RWPE1 (cell line): ENCODE data around the gene EIF2S2.

Experiments
- CTCF ChIA-PET: fragments of 350-600 bp; sonication (Branson Sonifier 250); formaldehyde crosslinking; extraction: SDS; loops from one replicate; lab custom pipeline; 2021; lab: Yijun Ruan, JAX
- POLR2A ChIA-PET: fragments of 400-600 bp; formaldehyde crosslinking; extraction: SDS; loops from one replicate; lab custom pipeline; 2020; ENCODE audit warnings: antibody characterized with exemption; ENCODE audit not compliant: low non-redundant PET; lab: Yijun Ruan, JAX
- DNase-seq: peaks from one replicate; pipeline ENCODE4 v3.0.0; 2012; ENCODE audit warnings: low spot score
- H3K27ac ChIP-seq: fragments of 450-650 bp; 2 replicates; pipeline ENCODE4 v1.5.1; 2017
- TF ChIP-seq, protein P1 (sequence below): fragments of 450-650 bp; conservative IDR thresholded peaks from 2 replicates; pipeline ENCODE4 v1.5.1; 2017; ENCODE audit warnings: low read depth, mild to moderate bottlenecking

EIF2S2 gene

DNA sequence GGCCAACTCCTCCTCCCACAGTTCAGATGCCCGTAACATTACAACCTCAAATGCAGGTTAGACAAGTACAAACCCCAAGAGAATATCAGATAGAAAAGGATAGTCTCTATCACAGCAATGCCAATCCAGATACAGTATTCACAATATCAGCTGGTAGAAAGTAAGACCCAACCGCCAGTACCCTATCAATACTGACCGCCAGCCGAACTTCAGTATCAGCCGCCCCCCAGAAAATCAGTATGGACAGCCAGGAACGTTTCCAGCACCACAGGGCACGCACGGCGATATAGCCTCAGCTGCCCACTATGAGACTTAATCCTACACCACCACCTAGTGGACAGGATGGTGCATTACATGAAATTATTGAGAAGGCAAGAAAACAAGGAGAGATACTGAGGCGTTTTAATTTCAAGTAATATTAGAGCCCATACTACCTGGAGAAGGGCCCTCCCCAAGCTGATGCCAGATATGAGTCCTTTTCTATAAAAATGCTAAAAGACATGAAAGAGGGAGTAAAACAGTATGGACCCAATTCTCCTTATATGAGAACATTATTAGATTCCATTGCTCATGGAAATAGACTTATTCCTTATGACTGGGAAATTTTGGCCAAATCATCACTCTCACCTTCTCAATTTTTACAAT lies 17.6 kb upstream of the EIF2S2 start:
- ChIA-PET POLR2A (interaction anchor here (1.2 kb wide), 1 partner anchor 269 kb away, joined by 3 read pairs; no protein-coding TSS in a partner anchor), CTCF (interaction anchor here (0.5 to 1.3 kb wide), 22 partner anchors 9 to 685 kb away, joined by 3 to 10 read pairs (median 3); partner anchors contain the start of gene EIF2S2)
- H3K27ac ChIP-seq = no peak overlapping the region
- TF ChIP-seq, protein P1, sequence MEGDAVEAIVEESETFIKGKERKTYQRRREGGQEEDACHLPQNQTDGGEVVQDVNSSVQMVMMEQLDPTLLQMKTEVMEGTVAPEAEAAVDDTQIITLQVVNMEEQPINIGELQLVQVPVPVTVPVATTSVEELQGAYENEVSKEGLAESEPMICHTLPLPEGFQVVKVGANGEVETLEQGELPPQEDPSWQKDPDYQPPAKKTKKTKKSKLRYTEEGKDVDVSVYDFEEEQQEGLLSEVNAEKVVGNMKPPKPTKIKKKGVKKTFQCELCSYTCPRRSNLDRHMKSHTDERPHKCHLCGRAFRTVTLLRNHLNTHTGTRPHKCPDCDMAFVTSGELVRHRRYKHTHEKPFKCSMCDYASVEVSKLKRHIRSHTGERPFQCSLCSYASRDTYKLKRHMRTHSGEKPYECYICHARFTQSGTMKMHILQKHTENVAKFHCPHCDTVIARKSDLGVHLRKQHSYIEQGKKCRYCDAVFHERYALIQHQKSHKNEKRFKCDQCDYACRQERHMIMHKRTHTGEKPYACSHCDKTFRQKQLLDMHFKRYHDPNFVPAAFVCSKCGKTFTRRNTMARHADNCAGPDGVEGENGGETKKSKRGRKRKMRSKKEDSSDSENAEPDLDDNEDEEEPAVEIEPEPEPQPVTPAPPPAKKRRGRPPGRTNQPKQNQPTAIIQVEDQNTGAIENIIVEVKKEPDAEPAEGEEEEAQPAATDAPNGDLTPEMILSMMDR = peak; percentile 98
- DNase-seq = peak; percentile 85

DNA sequence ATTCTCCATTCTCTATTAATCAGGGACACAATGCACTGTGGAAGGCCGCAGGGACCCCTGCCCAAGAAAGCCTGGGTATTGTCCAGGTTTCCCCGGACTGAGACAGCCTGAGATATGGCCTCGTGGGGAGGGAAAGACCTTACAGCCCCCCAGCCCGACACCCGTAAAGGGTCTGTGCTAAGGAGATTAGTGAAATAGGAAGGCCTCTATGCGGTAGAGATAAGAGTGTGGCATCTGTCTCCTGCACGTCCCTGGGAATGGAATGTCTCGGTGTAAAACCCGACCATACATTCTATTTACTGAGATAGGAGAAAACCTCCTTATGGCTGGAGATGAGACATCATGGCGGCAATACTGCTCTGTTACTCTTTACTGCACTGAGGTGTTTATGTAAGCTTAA lies 15.7 kb upstream of the EIF2S2 start:
- ChIA-PET CTCF (interaction anchor here (0.6 kb wide), 1 partner anchor 117 kb away, joined by 3 read pairs; no protein-coding TSS in a partner anchor), POLR2A (no interaction called here)
- DNase-seq = no peak
- TF ChIP-seq, protein P1 = no peak
- H3K27ac ChIP-seq = no peak overlapping the region

DNA sequence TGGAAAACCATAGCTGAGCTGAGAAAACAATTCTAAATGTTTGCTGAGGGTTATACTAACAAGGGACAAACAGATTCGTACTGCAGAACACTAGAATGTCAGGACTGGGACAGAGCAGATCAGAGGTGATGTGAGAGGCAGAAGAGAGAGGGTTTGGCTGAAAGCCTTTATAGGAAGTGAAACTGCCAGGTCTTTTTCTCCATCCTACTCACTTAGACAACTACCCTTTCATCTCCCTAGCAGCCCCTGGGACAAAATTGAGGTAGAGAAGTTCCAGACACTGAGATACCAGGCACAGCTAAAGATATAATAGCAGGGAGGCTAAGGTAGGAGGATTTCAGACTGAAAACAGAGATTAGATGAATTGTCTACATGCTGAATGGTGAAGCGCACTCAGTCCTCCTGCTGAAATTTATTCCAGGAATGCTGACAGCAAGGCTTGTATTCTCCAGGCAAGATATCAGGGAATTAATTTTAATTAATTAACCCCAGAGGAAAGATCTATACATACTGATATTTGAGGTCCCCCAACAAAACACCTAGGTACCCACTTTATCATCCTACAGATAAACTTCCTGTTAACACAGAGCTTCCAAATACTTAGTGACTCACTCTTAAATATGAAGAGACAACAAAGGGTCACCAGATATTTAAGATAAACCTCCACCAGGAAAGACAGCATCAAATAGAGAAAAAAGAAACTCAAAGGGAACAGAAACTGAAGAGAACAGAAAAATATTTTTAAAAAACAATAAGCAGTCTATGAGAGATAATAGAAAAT lies 12.6 kb upstream of the EIF2S2 start:
- no peak overlapping the region for H3K27ac ChIP-seq
- CTCF ChIA-PET = interaction anchor here (0.6 to 0.7 kb wide), 4 partner anchors 8 to 822 kb away, joined by 3 to 6 read pairs (median 4); no protein-coding TSS in a partner anchor
- TF ChIP-seq, protein P1 = no peak
- no peak for DNase-seq
- POLR2A ChIA-PET = no interaction called here

DNA sequence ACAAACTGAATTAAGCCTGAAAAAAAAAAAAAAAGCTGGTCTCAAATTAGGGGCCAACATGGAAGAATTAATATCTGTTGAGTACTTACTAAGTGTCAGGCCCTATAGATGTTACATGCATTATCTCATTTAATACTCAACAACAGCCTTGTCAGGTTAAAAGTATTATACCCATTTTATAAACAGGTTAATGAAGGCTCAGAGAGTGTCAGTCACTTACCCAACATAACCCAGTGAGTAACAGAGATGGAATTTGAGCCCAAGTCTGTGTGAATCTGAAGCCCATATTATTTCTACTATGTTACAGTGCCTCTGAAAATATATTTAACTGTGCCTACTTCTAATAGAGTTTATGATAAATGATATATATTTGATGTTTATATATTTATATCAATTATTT lies 11.3 kb upstream of the EIF2S2 start:
- H3K27ac ChIP-seq = no peak overlapping the region
- ChIA-PET POLR2A (interaction anchor here (0.6 kb wide), 1 partner anchor 10 kb away, joined by 4 read pairs; no protein-coding TSS in a partner anchor), CTCF (no interaction called here)
- TF ChIP-seq, protein P1 = no peak
- no peak for DNase-seq

DNA sequence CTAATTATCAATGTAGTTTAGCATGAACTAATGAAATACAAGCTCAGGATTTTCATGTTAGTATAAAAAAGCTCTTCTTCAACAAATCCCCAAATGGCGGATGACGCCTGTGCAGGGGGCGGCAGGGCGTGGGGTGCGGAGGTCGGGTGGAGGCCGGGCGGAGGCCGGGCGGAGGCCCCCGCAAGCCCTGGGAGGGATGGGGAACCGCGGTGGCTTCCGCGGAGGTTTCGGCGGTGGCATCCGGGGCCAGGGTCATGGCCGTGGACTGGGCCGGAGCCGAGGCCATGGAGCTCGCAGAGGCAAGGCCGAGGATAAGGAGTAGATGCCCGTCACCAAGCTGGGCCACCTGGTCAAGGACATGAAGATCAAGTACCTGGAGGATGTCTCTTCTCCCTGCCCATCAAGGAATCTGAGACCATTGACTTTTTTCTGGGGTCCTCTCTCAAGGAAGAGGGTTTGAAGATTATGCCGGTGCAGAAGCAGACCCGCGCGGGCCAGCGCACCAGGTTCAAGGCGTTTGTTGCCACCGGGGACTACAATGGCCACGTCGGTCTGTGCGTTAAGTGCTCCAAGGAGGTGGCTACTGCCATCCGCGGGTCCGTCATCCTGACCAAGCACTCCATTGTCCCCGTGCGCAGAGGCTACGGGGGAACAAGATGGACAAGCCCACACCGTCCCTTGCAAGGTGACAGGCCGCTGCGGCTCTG lies 10.4 kb upstream of the EIF2S2 start:
- ChIA-PET CTCF (interaction anchor here (0.5 to 1.4 kb wide), 4 partner anchors 13 to 189 kb away, joined by 3 to 5 read pairs (median 3); no protein-coding TSS in a partner anchor), POLR2A (no interaction called here)
- no peak for DNase-seq
- TF ChIP-seq, protein P1 = no peak
- no peak overlapping the region for H3K27ac ChIP-seq

DNA sequence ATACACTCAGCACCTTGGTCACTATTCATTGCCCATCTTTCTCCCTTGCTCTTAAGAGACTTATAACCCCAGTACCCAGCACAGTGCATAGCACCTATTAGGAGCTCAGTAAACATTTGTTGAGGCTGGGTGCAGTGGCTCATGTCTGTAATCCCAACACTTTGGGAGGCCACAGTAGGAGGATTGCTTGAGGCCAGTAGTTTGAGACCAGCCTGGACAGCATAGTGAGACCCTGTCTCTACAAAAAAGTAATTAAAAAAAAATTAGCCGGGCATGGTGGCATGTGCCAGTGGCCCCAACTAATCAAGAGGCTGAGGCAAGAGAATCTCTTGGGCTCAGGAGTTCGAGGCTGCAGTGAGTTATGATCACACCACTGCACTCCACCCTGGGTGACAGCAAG lies 8.2 kb upstream of the EIF2S2 start:
- DNase-seq = no peak
- no peak overlapping the region for H3K27ac ChIP-seq
- TF ChIP-seq, protein P1 = no peak
- POLR2A ChIA-PET = no interaction called here
- CTCF ChIA-PET = no interaction called here
